GM12801 (cell line): Measurements from ENCODE around the gene GPR153.

Experiments
- CTCF ChIP-seq: IDR thresholded peaks from one replicate; pipeline ENCODE4 v1.5.1; 2011; ENCODE audit warnings: control low read depth; ENCODE audit not compliant: insufficient read length; ENCODE audit errors: extremely low read depth

GPR153 gene

GRCh38 chr1:6294080-6294889 is 33.4 kb upstream of the GPR153 start:
- no peak for TF ChIP-seq CTCF

GRCh38 chr1:6292102-6292501 is 31.2 kb upstream of the GPR153 start:
- no peak for TF ChIP-seq CTCF

GRCh38 chr1:6288665-6289064 is 27.8 kb upstream of the GPR153 start:
- no peak for TF ChIP-seq CTCF

- no peak for TF ChIP-seq CTCF
Measured at GRCh38 chr1:6288026-6288425, 27.1 kb upstream of the GPR153 start.

- no peak for TF ChIP-seq CTCF
Measured at GRCh38 chr1:6287431-6287886, 26.6 kb upstream of the GPR153 start.

- no peak for TF ChIP-seq CTCF
Measured at GRCh38 chr1:6287029-6287428, 26.1 kb upstream of the GPR153 start.

GRCh38 chr1:6286266-6286665 is 25.4 kb upstream of the GPR153 start:
- no peak for TF ChIP-seq CTCF
